Mesothelial cell of epicardium (in vitro differentiated cells): ENCODE results near the gene NUMBL. TPM values are rescaled to one million over a fixed set of nuclear protein-coding genes. Genes with fewer than 3 reads are reported as not detected.

Source experiments
- DNase-seq, 2 experiments: peaks; one replicate each; pipeline ENCODE4 v3.0.0; 2021; ENCODE audit warnings: low spot score in 2 of 2; ENCODE audit not compliant: unreplicated experiment in 2 of 2
- H3K27ac Mint-ChIP-seq: 2 replicates; pipeline ENCODE4 v1.8.0; 2021; ENCODE audit warnings: mixed read lengths
- H3K27me3 Mint-ChIP-seq: 2 replicates; pipeline ENCODE4 v1.8.0; 2021; ENCODE audit warnings: low read depth, mixed read lengths
- H3K36me3 Mint-ChIP-seq: 2 replicates; pipeline ENCODE4 v1.8.0; 2021; ENCODE audit warnings: mixed read lengths
- H3K4me1 Mint-ChIP-seq: 2 replicates; pipeline ENCODE4 v1.8.0; 2021; ENCODE audit warnings: mixed read lengths
- H3K4me3 Mint-ChIP-seq: 2 replicates; pipeline ENCODE4 v1.8.0; 2021; ENCODE audit warnings: mild to moderate bottlenecking, moderate library complexity, mixed read lengths
- H3K9me3 Mint-ChIP-seq: 2 replicates; pipeline ENCODE4 v1.8.0; 2021; ENCODE audit warnings: mixed read lengths
- CTCF ChIP-seq: fragments of 200-600 bp; sonication (generic); IDR thresholded peaks from one replicate; pipeline ENCODE4 v1.5.0; 2021; ENCODE audit warnings: antibody characterized with exemption; ENCODE audit not compliant: unreplicated experiment
- total RNA-seq: library from RNA; stranded (reverse); gene quantifications from 3 replicates; pipeline ENCODE4 v1.2.1, GENCODE V29; 2021

The NUMBL gene
- total RNA-seq, 1 donor from 2014 or later: 42.5 TPM

- TF ChIP-seq CTCF: no peak
- H3K4me1 Mint-ChIP-seq: peaks cover 19% of the 10 kb centered on the region
- no peak for DNase-seq
- H3K4me3 Mint-ChIP-seq: no peak overlapping the region
- H3K27ac Mint-ChIP-seq: no peak overlapping the region
- peaks cover 37% of the 10 kb centered on the region for H3K36me3 Mint-ChIP-seq
- H3K27me3 Mint-ChIP-seq: no peaks in the 10 kb centered on the region
- no peaks in the 10 kb centered on the region for H3K9me3 Mint-ChIP-seq
These were observed 69.2 kb downstream of the NUMBL start for GRCh38 chr19:40621283-40621682.

GRCh38 chr19:40620161-40620485 lies 70.3 kb downstream of the NUMBL start:
- peaks cover 33% of the 10 kb centered on the region for H3K36me3 Mint-ChIP-seq
- DNase-seq: no peak
- H3K4me3 Mint-ChIP-seq: no peak overlapping the region
- TF ChIP-seq CTCF: no peak
- H3K9me3 Mint-ChIP-seq: no peaks in the 10 kb centered on the region
- no peak overlapping the region for H3K27ac Mint-ChIP-seq
- no peaks in the 10 kb centered on the region for H3K27me3 Mint-ChIP-seq
- H3K4me1 Mint-ChIP-seq: peaks cover 20% of the 10 kb centered on the region

- Mint-ChIP-seq H3K27ac (no peak overlapping the region), H3K4me1 (peaks cover 22% of the 10 kb centered on the region), H3K27me3 (no peaks in the 10 kb centered on the region), H3K9me3 (no peaks in the 10 kb centered on the region), H3K4me3 (no peak overlapping the region), H3K36me3 (peaks cover 30% of the 10 kb centered on the region)
- no peak for DNase-seq
- TF ChIP-seq CTCF: no peak
These were observed 70.9 kb downstream of the NUMBL start for GRCh38 chr19:40619333-40620160.

GRCh38 chr19:40617961-40618360 lies 72.5 kb downstream of the NUMBL start:
- peaks cover 30% of the 10 kb centered on the region for H3K36me3 Mint-ChIP-seq
- no peak for TF ChIP-seq CTCF
- no peak overlapping the region for H3K4me3 Mint-ChIP-seq
- peaks cover 12% of the 10 kb centered on the region for H3K4me1 Mint-ChIP-seq
- H3K27me3 Mint-ChIP-seq: no peaks in the 10 kb centered on the region
- H3K27ac Mint-ChIP-seq: no peak overlapping the region
- DNase-seq: no peak
- no peaks in the 10 kb centered on the region for H3K9me3 Mint-ChIP-seq

- H3K4me1 Mint-ChIP-seq: peaks cover 9% of the 10 kb centered on the region
- no peaks in the 10 kb centered on the region for H3K9me3 Mint-ChIP-seq
- no peak overlapping the region for H3K4me3 Mint-ChIP-seq
- no peak for TF ChIP-seq CTCF
- no peak for DNase-seq
- no peaks in the 10 kb centered on the region for H3K27me3 Mint-ChIP-seq
- no peak overlapping the region for H3K27ac Mint-ChIP-seq
- H3K36me3 Mint-ChIP-seq: peaks cover 26% of the 10 kb centered on the region
These were observed 73.5 kb downstream of the NUMBL start for GRCh38 chr19:40616941-40617340.
